ENCODE data around the gene CEP350. TPM values are rescaled to one million over a fixed set of nuclear protein-coding genes. Genes with fewer than 3 reads are reported as not detected.

The CEP350 gene
- total RNA-seq, 2 experiments from 2014 or later = 48.6 to 54.2 TPM

DNA sequence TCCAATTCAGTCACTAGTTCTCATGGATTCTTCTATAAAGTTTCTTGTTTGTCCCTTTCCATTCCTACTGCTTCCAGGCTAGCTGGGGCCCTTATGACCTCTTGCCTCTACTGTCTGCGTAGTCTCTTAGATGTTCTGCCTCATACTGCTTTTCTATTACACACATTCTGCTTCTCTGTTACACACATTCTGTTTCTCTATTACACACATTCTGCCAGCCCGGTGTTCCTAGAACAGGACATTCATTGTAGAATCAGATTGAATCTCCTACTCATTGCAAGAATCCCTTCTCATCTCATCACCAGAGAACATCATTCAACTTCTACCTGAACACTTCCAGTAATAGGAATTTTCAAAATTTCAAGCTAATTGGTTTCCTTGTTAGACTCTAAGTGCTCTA lies 130.7 kb downstream of the CEP350 start:
- no peak overlapping the region for H3K27ac ChIP-seq (ENCODE audit: low read depth, low read length, poor library complexity, severe bottlenecking)
- H3K79me2 ChIP-seq (ENCODE audit: insufficient read depth, low read depth, low read length) = no peaks in the 10 kb centered on the region
- POLR2A ChIA-PET = interaction anchor here (0.6 to 1.2 kb wide), 4 partner anchors 8 to 45 kb away, joined by 3 to 4 read pairs (median 3); no protein-coding TSS in a partner anchor
- intact Hi-C loops (cut with micrococcal nuclease; ENCODE audit: unreplicated experiment) = no loop called here
- no TSS peak for BruUV-seq (replicated peaks)
- CTCF ChIA-PET (ENCODE audit: unreplicated experiment) = no interaction called here
- peaks cover 78% of the 10 kb centered on the region for H3K36me3 ChIP-seq (ENCODE audit: insufficient read depth, low read length)
- no peak overlapping the region for H3K4me2 ChIP-seq (ENCODE audit: low read length)
- H3K4me3 ChIP-seq (ENCODE audit: low read depth, low read length, poor library complexity, severe bottlenecking) = no peak overlapping the region
- TF ChIP-seq, protein P1, sequence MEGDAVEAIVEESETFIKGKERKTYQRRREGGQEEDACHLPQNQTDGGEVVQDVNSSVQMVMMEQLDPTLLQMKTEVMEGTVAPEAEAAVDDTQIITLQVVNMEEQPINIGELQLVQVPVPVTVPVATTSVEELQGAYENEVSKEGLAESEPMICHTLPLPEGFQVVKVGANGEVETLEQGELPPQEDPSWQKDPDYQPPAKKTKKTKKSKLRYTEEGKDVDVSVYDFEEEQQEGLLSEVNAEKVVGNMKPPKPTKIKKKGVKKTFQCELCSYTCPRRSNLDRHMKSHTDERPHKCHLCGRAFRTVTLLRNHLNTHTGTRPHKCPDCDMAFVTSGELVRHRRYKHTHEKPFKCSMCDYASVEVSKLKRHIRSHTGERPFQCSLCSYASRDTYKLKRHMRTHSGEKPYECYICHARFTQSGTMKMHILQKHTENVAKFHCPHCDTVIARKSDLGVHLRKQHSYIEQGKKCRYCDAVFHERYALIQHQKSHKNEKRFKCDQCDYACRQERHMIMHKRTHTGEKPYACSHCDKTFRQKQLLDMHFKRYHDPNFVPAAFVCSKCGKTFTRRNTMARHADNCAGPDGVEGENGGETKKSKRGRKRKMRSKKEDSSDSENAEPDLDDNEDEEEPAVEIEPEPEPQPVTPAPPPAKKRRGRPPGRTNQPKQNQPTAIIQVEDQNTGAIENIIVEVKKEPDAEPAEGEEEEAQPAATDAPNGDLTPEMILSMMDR (conservative IDR thresholded peaks at IDR 0.05; ENCODE audit: low read length) = no peak
- no peak for TF ChIP-seq EZH2phosphoT487 (IDR thresholded peaks at IDR 0.05; ENCODE audit: borderline replicate concordance, low read depth, low read length)
- H2AFZ ChIP-seq (ENCODE audit: low read length) = no peak overlapping the region
- H3K4me1 ChIP-seq (ENCODE audit: insufficient read depth, low read length, poor library complexity, severe bottlenecking) = no peaks in the 10 kb centered on the region
- H4K20me1 ChIP-seq (ENCODE audit: insufficient read depth, low read length) = no peaks in the 10 kb centered on the region
- H3K9me2 ChIP-seq (ENCODE audit: insufficient read depth, low read length) = no peaks in the 10 kb centered on the region
- no peaks in the 10 kb centered on the region for H3K9me3 ChIP-seq (ENCODE audit: low read length)
- no peak for DNase-seq (ENCODE audit: low spot score)

DNA sequence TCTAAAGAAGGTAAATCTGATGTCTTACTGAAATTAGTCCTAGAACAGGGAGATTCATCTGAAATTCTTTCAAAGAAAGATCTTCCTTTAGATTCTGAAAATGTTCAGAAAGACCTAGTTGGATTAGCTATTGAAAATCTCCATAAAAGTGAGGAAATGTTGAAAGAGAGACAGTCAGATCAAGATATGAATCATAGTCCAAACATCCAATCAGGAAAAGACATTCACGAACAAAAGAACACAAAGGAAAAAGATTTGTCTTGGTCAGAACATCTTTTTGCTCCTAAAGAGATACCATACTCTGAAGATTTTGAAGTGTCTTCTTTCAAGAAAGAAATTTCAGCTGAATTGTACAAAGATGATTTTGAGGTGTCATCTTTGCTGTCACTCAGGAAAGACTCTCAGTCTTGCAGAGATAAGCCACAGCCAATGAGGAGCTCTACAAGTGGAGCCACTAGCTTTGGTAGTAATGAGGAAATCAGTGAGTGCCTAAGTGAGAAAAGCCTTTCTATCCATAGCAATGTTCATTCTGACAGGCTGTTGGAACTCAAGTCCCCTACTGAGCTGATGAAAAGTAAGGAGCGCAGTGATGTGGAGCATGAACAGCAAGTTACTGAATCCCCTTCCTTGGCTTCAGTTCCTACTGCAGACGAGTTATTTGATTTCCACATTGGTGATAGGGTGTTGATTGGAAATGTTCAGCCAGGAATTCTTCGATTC lies 138.5 kb downstream of the CEP350 start:
- H4K20me1 ChIP-seq (ENCODE audit: insufficient read depth, low read length) = no peaks in the 10 kb centered on the region
- no peak overlapping the region for H2AFZ ChIP-seq (ENCODE audit: low read length)
- no peak overlapping the region for H3K4me2 ChIP-seq (ENCODE audit: low read length)
- TF ChIP-seq EZH2phosphoT487 (IDR thresholded peaks at IDR 0.05; ENCODE audit: borderline replicate concordance, low read depth, low read length) = no peak
- TF ChIP-seq, protein P1 (conservative IDR thresholded peaks at IDR 0.05; ENCODE audit: low read length) = no peak
- no peak overlapping the region for H3K27ac ChIP-seq (ENCODE audit: low read depth, low read length, poor library complexity, severe bottlenecking)
- peaks cover 91% of the 10 kb centered on the region for H3K36me3 ChIP-seq (ENCODE audit: insufficient read depth, low read length)
- H3K79me2 ChIP-seq (ENCODE audit: insufficient read depth, low read depth, low read length) = no peaks in the 10 kb centered on the region
- CTCF ChIA-PET (ENCODE audit: unreplicated experiment) = no interaction called here
- DNase-seq (ENCODE audit: low spot score) = no peak
- H3K9me2 ChIP-seq (ENCODE audit: insufficient read depth, low read length) = 0 out of 2 replicates have a peak, but pooled peaks cover 3% of the 10 kb centered on the region
- POLR2A ChIA-PET = no interaction called here
- H3K9me3 ChIP-seq (ENCODE audit: low read length) = no peaks in the 10 kb centered on the region
- intact Hi-C loops (cut with micrococcal nuclease; ENCODE audit: unreplicated experiment) = no loop called here
- BruUV-seq (replicated peaks) = no TSS peak
- no peak overlapping the region for H3K4me3 ChIP-seq (ENCODE audit: low read depth, low read length, poor library complexity, severe bottlenecking)
- H3K4me1 ChIP-seq (ENCODE audit: insufficient read depth, low read length, poor library complexity, severe bottlenecking) = no peaks in the 10 kb centered on the region

DNA sequence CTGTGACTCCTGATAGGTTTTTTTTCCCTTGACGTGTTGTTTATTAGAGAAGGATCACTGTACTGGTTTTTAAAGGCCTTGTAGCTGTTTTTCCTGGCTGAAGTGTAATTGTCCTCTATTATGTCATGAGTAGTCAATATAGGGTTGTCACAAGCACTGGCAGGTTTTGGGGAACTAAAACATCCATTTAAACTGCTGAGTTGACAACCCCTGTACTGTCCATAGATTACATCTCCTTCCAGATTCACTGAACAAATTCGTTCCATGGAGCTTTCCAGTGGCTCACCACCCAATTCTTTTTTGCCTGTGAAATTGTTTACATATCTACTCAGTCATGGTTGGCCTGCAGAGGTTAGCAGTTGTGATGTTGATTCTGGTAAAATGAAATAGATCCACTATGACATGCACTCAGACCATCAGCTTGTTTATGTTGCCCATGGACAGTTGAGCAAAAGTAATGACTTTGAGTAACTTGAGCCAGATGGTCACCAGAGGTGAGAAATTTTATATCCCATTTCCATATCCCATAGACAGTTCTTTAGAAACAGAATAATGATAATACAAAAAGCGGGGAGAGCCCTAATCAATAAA lies 140.2 kb downstream of the CEP350 start:
- Histone ChIP-seq H3K36me3 (ENCODE audit: insufficient read depth, low read length) (peaks cover 91% of the 10 kb centered on the region), H3K9me2 (ENCODE audit: insufficient read depth, low read length) (0 out of 2 replicates have a peak, but pooled peaks cover 3% of the 10 kb centered on the region), H3K4me2 (ENCODE audit: low read length) (no peak overlapping the region), H3K4me3 (ENCODE audit: low read depth, low read length, poor library complexity, severe bottlenecking) (no peak overlapping the region), H3K27ac (ENCODE audit: low read depth, low read length, poor library complexity, severe bottlenecking) (no peak overlapping the region), H3K9me3 (ENCODE audit: low read length) (no peaks in the 10 kb centered on the region), H3K4me1 (ENCODE audit: insufficient read depth, low read length, poor library complexity, severe bottlenecking) (no peaks in the 10 kb centered on the region), H4K20me1 (ENCODE audit: insufficient read depth, low read length) (no peaks in the 10 kb centered on the region), H3K79me2 (ENCODE audit: insufficient read depth, low read depth, low read length) (no peaks in the 10 kb centered on the region), H2AFZ (ENCODE audit: low read length) (no peak overlapping the region)
- DNase-seq (ENCODE audit: low spot score) = no peak
- CTCF ChIA-PET (ENCODE audit: unreplicated experiment) = no interaction called here
- intact Hi-C loops (cut with micrococcal nuclease; ENCODE audit: unreplicated experiment) = no loop called here
- BruUV-seq (replicated peaks) = no TSS peak
- TF ChIP-seq EZH2phosphoT487 (IDR thresholded peaks at IDR 0.05; ENCODE audit: borderline replicate concordance, low read depth, low read length) = no peak
- TF ChIP-seq, protein P1 (conservative IDR thresholded peaks at IDR 0.05; ENCODE audit: low read length) = no peak
- POLR2A ChIA-PET = interaction anchor here (0.5 to 0.8 kb wide), 3 partner anchors 13 to 199 kb away, joined by 3 read pairs; no protein-coding TSS in a partner anchor
